Dedifferentiated amniotic fluid mesenchymal stem cell (primary cell): ENCODE data around the gene FREM1.

ENCODE experiments used
- DNase-seq: peaks from one replicate; pipeline ENCODE4 v3.0.0-alpha.2; 2016; ENCODE audit errors: extremely low spot score

The FREM1 gene

DNA sequence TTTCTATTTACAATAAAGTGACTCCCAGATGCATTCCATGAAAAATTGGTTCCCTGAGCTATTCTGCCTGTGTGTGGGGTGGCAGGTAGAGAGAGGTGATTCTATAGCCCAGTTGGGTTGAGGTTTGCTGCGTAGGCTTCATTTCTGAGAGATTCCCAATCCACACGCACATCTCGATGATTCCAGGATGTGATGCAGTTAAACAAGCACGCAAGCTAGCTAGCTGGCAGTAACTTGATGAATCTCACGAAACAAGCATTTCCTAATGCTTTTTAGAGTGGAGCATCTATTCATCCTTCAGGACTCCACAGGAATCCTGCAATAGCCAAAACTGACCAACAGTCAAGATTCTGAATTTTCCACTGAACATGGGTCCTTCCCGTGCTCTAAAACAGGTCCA, 143.9 kb downstream of the FREM1 start:
- no peak for DNase-seq

DNA sequence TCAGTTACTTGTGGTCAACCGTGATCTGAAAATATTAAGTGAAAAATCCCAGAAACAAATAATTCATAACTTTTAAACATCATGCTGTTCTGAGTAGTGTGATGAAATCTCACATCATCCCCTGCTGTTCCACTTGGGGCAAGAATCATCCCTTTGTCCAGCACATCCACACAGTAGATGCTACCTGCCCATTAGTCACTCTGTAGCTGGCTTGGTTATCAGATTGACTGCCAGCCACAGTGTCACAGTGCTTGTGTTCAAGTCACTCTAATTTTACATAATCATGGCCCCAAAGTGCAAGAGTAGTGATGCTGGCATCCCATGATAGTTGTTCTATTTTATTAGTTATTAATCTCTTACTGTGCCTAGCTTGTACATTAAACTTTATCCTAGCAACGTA, 148.6 kb downstream of the FREM1 start:
- DNase-seq, result no peak

DNA sequence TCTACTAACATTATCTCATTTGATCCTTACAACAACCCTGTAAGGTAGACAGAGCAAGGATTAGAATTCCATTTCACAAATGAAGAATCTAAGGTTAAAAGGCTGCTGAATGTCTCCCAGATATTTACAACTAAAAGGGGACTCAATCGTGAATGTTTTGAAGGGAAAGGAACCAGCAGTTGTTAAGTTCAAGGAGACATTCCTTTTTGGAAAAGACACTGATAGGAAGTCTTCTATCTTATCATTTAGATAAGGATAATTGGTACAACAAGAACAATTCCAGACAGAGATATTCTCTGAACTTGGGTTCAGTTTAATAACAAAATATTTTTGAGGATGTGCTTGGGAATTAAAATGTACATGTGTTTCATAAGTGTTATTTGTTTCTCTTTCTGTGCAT, 150.2 kb downstream of the FREM1 start:
- no peak for DNase-seq

DNA sequence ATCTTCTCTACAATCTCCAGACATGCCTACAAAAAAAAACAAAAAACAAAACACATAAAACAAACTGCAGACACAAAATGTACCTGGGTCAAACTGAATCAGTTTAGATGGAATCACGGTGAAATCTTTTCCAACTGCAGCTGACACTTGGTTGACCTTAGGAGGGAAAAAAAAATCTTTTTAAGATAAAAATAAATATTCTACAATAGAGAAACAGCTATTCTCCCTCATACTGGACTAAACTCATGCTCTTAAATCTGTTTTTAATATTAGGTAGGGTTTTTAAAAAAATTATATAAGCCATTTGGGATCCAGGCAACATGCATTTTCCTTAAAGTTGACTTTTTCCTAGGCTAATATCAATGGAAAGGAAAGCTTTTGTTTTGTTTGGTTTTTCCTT, 153.9 kb downstream of the FREM1 start:
- DNase-seq, result no peak

DNA sequence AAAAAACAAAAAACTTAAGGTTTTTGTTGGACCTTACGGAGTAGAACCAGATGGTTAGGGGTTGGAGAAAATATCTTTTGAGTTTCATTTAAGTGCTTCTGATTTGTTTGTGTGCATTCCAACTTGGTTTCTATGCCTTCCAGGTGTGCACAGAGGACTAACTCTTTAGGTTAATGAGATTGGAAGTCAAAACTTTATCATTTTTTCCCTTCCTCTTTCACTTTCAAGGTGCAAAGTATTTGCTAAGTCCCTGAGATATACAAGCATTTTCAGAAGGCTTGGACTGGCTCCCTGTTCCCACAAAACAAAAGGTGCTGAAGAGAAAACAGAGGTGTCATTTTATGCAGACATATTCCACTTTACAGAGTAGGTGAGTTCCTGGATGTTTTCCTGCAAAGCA, 157.4 kb downstream of the FREM1 start:
- DNase-seq, result no peak

DNA sequence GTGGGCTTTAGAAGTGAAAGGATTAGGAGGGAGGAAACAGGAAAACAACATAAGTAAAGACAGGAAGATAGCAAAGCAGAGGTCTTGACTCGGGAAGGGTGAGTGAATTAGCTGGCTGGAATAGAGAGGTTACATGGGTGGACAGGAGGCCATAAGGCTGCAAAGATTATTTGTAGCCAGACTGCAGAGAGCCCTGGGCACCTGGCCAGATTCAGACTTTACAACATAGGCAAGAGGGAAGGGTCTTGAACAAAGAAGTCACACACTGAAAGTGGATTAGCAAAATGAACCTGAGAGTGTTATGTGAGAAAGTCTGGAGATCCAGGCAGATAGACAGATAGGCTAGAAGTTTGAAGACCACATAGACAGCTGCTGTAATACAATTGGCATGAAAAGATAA, 158.0 kb downstream of the FREM1 start:
- DNase-seq, result no peak

DNA sequence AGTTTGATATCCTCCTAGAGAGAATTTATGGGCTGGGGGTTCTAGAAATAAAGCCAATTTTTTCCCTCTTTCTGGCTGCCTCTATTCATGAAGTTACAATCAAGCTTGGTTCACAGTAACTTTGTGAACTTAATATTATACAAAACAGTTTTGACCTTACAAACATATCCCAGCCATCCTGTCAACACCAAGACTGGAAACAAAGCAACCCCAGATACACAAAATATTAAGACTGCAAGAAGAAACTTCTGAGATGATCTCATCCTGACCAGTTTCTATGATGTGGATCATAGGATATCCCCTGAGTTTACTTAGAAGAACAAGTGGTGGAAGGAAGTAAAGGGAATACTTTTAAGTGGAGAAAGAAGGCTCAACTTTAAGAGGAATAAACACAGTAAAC, 159.4 kb downstream of the FREM1 start:
- DNase-seq, result no peak

DNA sequence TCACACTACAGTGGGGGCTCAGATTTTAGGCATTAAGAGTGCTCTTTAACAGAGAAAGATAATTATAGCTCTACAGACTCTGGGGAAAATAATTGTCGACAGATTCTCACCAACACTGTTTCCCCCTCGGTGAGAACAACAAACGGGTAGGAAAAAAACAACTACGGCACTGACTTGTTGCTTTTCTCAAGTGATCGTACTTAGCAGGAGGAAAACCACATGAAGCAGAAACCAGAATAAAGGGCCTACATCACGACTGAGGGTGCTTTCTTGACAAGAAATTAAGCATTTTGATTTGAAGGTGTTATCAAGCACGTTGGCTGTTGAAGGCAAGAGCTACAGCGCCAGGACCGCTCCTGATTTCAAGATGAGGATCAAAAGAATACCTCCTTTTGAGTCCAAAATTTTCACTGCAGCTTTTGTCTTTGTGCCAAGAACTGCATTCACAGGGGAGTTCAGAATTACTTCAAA, 160.5 kb downstream of the FREM1 start:
- no peak for DNase-seq

DNA sequence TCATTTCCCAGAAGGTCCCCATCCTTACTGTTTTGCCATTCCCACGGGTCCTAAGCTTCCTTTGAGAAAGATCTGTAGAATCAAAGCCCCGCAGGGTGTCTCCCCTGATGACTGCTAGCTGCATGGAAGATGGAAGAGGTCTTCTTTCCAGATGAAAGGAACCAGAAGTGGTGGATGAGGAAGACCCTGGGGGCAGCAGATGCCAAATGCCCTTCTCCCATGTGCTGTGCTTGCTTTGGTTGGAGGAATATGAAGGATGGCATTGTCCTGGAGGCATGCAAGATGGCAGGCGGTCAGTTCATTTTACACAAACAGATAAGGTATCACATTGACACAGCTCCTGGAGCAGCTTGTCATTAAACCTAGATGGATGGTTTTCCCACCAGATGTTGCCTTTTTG, 161.9 kb downstream of the FREM1 start:
- no peak for DNase-seq

DNA sequence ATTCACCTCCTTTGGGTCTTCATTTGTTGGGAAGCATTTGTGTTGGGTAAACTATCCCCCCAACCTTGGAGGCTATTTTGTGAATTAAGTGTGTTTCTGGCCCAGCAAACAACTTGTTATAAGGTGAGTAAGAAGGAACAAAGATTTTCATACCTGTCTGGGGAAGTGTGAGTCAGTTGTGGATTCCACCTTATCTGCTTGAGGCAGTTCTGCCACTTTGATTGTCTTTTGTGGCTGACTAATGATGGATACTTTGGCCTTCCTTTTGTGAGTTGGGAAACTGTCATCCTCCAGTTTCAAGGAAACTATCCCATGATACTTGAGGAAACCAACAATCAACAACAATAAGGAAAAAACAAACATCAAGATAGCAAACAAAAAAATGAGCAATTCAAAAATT, 163.1 kb downstream of the FREM1 start:
- no peak for DNase-seq

DNA sequence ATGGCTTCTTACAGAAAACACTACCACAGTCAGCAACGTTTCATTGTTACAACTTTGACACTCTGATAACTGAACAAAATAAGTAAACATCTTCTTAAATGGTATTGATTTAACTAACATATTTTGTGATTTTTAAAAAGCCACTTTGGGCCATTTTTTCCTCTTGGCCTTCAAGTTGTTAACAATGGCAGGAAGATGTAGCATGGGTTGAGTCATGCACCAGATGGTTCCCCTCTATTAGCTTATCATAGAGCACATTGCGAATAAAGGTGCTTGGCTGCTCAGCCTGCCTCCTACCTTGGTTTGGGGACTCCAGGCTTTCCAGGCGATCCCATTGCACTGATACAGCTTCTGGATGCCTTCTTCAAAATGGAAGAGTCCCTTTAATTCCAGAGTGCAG, 163.6 kb downstream of the FREM1 start:
- no peak for DNase-seq

DNA sequence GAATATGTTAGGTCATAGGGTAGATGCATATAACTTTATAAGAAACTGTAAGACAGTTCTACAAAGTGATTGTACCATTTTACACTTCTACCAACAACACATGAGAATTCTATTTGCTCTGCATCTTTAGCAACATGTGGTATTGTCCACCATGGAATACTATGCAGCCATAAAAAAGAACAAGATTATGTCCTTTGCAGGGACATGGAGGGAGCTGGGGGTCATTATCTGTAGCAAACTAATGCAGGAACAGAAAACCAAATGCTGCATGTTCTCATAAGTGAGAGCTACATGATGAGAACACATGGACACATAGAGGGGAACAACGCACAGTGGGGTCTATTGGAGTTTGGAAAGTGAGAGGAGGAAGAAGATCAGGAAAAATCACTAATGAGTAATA, 165.5 kb downstream of the FREM1 start:
- no peak for DNase-seq

DNA sequence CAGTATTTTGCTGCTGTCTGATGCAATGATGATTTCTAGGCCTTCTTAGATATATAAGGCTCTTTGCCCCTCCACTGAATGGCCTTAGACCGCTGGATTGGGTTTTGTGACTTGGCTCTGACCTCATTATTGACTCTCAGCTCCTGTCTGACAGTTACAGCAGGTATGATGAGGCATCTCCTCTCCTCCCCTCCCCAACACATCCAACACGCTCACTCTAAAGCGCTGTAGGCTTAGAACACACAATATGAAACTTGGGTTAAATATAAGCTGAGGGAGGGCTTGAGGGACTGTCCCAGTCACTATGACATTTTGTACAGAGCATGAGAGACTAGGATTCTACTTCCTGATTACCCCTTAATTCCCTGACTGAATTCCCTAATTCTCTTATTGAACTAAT, 168.9 kb downstream of the FREM1 start:
- DNase-seq, result no peak

DNA sequence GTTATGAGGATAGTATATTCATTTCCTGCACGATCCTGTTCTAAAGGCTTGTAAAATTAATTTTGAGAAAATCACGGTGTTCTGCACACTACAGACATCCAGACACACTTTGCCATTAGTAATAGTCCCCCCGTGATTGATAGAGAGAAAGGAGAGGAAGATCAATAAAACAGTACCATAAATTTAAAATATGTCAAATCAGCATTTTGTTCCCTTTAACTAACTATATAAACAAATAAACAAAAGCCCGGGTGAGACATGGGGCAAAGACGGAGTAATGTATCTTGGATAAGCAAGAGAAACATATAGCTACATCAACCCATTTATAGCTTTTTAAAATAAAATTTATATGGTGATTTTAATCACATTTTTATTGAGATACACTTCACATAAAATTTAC, 177.1 kb downstream of the FREM1 start:
- DNase-seq, result no peak

DNA sequence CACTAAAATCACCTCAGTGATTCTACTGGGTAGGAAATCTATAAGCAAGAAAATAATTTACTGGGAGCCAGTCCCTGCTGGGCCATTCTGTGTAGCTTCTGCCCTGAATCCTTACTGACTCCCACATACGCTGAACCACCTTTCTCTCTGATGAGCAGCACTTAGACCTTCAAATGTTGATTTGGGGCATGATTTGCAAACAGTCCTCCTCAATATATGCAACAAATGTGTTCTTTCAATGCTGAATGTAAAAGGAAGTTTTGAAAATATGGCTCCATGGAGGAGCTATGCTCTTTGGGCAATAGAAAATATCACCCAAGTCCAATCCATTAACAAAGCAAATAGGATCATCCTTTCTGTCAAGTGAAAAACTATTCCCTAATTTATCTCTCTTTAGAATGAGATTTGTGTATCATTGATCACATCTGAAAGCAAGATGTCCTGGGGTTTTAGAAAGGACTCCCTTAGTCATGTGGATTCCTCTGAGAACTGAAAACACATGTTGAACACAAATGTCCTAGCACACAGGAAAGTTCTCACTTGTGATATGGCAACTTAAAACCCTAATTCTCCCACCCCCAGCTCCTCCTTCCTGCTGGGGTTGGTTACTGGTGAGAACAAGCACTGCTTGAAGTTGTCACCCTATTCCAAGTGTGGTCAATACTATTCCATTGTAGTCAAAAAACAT, 178.8 kb downstream of the FREM1 start:
- no peak for DNase-seq

DNA sequence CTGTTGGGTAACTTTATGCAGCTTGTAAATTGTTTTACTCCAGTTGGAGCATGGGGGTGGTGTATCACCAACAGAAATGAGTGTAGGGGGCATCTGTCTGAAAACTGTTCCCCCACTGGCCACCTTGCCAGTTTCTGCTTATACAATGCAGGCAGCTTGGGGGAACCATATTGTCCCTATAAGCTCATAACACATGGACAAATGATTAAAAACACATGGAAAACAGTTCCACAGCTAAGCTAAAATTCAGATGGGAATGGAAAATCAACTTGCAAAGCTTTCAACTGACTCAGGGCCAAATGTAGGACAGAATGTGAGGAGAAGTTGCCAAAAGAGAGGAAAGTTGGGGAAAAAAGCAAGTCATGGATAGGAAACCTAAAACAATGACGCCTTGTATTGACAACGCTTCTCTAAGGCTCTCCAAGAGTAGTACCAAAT, 179.7 kb downstream of the FREM1 start:
- no peak for DNase-seq

DNA sequence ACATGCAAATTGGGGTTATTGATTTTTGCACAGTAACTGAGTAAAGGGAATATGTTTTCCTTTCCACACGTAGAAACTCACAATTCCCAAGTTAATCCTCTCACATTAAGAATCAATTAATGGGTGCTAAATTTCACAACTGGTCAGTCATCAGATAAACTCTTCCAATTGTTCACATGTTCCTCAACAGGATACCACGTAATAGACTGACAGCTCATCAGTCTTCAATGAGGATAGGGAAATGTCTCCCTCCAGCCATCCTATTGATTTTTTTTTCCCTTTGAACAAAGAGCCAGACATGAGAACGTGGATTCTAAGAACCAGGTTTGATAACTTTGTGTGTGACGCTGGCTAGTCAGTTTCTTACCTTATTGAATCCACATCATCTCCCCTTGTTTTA, 186.9 kb downstream of the FREM1 start:
- DNase-seq, result no peak

DNA sequence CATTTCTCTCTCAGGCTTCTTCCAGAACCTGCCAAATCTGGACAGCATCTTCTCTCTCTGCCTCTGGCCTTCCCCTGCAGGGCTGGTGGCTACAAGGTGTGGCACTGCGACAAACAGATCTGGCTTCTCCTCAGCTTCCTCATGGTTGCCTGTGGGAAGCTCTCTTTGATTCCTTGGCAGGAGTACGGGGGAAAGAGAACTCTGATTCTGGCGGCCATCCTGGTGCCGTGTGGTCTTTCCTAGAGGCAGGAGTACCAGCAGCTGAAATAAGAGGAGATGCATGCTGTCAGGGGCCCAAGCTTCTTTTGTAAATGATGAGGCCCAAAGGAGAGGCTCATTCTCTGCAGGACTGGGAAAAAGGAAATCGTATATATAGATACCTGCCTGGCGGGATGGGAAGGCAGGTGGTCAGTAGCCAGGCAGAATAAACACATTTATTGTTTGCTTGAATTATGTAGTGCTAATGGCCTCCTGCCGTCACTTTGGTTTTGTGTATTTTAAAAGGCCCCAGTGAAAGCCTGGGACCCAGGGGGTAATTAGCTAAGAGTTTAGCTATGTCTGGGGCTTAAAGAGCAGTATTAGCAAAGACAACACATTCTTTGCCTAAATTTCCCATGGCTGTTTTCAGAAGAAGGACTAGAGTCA, 187.7 kb downstream of the FREM1 start, which contains the start of gene CER1:
Gene CER1, minus strand, starts transcription at position 343 of the 645 bp plus-strand sequence. Its CDS starts 61 bp downstream, at position 282.
- no peak for DNase-seq

DNA sequence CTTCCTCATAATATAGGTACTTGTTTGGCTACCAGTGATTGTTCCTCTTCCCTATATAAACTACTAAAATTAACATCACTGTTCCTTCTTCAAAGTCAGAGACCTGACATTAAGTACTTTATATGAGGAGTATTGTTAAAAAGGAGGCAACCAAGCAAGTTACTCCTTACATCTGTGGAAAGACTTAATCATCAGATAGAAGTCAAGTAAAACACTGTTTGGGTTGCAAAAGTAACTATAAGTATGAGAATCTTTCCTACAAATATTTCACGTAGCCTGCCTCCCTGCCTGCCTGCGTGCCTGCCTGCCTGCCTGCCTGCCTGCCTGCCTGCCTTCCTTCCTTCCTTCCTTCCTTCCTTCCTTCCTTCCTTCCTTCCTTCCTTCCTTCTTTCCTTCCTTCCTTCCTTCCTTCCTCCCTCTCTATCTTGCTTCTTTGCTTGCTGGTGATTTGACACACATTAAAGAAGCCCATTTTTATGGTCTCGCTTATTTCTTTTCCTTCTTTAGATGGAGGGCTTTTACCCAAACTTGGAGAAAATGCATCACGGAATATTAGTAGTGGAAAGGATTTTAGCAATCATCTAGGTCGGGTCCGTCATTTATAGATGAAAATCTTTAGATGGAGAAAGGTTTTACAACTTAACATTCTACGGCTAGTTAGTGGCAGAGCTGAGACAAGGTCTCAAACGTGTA, 190.9 kb downstream of the FREM1 start:
- DNase-seq, result no peak

DNA sequence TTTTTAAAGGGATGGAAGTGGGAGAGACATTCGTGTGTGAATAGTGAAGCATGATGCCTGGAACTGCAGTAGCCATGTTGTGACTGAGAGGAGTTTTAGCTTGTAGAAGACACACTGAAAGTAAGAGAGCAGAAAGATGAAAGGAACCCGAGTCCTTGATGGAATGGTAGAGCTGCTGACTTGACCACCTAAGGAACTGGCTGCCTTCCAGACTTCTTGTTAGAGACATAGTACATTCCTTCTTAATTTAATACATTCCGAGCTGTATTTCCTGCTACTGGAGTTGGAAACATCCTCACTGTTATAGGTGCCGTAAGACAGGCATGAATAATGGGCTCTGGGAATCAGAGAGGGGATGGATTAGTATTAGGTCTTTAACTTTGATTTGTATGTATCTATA, 195.1 kb downstream of the FREM1 start:
- DNase-seq, result no peak

DNA sequence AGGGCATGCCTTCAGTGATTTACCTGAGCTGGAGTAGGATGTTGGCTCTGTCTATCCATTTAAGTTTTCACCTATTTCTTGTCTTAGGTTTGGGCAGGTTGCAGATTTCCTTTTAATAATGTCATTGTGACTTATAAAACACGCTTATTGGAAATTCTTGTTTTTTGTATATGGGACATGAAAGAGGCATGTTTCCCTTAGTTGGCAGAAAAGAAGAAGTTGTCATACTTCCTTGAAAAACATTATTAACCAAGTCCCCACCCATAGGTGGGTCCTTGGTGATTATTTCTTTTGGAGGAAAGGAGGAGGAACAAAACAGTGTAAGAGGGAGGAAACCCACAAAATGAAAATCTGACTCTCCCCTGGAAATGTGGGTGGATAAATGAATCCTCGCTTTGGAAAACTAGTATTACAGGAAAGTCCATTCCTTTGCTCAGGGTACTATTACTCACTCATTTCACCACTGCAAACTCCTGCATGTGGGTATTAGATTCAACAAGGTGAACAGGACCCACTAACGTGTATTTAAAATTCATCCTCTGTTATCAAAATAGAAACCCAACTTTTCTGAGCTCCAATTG, 197.0 kb downstream of the FREM1 start:
- DNase-seq, result no peak

DNA sequence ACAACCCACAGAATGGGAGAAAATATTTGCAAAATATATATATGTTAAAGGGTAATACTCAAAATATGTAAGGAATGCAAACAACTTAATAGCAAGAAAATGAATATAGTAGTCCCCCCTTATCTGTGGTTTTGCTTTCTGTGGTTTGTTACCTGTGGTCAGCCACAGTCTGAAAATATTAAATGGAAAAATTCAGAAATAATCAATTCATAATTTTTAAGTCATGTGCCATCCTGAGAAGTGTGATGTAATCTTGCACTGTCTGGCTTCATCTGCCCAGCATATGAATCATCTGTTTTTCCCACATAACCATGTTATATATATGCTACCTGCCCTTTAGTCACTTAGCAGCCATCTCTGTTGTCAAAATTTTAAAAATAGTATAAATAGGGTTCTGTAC, 199.4 kb downstream of the FREM1 start:
- no peak for DNase-seq
